GM18870 (cell line): ENCODE data around the gene PDK4.
A peak's percentile ranks its signal among the peaks of the same experiment; 100 is the strongest.

Experiments used
- ATAC-seq: cut with Tn5 transposase; IDR thresholded peaks from one replicate; pipeline ENCODE4 v1.9.1; 2021; ENCODE audit warnings: moderate library complexity; ENCODE audit not compliant: unreplicated experiment

The PDK4 gene

GRCh38 chr7:95596198-95597063 is at the start of gene PDK4:
TSS of gene PDK4 (minus strand) at chr7:95596516. CDS start at chr7:95596293, 223 bp downstream.
- no peak for ATAC-seq

GRCh38 chr7:95642173-95642572 is 45.9 kb upstream of the PDK4 start:
- ATAC-seq = no peak

- no peak for ATAC-seq
Measured at GRCh38 chr7:95636140-95636940, 40.0 kb upstream of the PDK4 start.

GRCh38 chr7:95632609-95633008 is 36.3 kb upstream of the PDK4 start:
- no peak for ATAC-seq

- no peak for ATAC-seq
Measured at GRCh38 chr7:95631527-95631926, 35.2 kb upstream of the PDK4 start.

GRCh38 chr7:95630702-95631458 is 34.6 kb upstream of the PDK4 start:
- no peak for ATAC-seq

GRCh38 chr7:95628831-95629439 is 32.6 kb upstream of the PDK4 start:
- ATAC-seq = no peak

GRCh38 chr7:95623788-95624187 is 27.5 kb upstream of the PDK4 start:
- no peak for ATAC-seq

GRCh38 chr7:95622859-95623258 is 26.5 kb upstream of the PDK4 start:
- no peak for ATAC-seq

GRCh38 chr7:95622001-95622549 is 25.8 kb upstream of the PDK4 start:
- no peak for ATAC-seq

GRCh38 chr7:95621404-95621803 is 25.1 kb upstream of the PDK4 start:
- ATAC-seq = no peak

GRCh38 chr7:95620631-95621030 is 24.3 kb upstream of the PDK4 start:
- ATAC-seq = no peak

GRCh38 chr7:95619921-95620320 is 23.6 kb upstream of the PDK4 start:
- no peak for ATAC-seq

GRCh38 chr7:95619517-95619916 is 23.2 kb upstream of the PDK4 start:
- no peak for ATAC-seq

GRCh38 chr7:95614442-95614940 is 18.2 kb upstream of the PDK4 start:
- ATAC-seq = no peak

- ATAC-seq = no peak
Measured at GRCh38 chr7:95611224-95611623, 14.9 kb upstream of the PDK4 start.

GRCh38 chr7:95609277-95609971 is 13.1 kb upstream of the PDK4 start:
- no peak for ATAC-seq

- peak; percentile 98 for ATAC-seq
Measured at GRCh38 chr7:95608359-95609173, 12.2 kb upstream of the PDK4 start.

- no peak for ATAC-seq
Measured at GRCh38 chr7:95607561-95607960, 11.2 kb upstream of the PDK4 start.
